NOMO-1 treated with dmso at 0.1 percent for 144 hours (cell line): Measurements from ENCODE around the gene KCNQ1.

Source experiments
- DNase-seq: peaks from one replicate; lab custom pipeline; 2025; ENCODE audit not compliant: unreplicated experiment; lab: John Stamatoyannopoulos, UW

KCNQ1 gene

DNA sequence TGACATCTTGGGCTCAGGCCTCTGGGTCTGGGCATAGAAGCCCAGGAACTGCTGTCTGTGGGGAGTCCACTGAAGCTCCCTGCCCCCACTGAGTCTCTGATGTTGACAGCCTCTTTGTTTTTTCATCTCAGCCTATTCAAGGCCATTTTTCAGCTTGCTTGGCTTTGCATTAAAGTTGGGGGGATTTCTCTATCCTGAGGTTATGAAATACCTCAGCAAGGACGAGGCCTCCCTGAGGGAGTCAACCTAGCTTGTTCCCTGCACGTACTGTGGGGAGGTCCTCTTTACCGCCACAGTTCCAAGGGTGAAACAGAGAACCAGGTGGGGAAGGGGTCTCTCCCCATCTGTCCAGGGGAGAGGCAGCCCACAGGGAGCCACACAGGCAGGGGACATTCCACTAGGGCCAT, 246.6 kb downstream of the KCNQ1 start:
- DNase-seq: no peak

DNA sequence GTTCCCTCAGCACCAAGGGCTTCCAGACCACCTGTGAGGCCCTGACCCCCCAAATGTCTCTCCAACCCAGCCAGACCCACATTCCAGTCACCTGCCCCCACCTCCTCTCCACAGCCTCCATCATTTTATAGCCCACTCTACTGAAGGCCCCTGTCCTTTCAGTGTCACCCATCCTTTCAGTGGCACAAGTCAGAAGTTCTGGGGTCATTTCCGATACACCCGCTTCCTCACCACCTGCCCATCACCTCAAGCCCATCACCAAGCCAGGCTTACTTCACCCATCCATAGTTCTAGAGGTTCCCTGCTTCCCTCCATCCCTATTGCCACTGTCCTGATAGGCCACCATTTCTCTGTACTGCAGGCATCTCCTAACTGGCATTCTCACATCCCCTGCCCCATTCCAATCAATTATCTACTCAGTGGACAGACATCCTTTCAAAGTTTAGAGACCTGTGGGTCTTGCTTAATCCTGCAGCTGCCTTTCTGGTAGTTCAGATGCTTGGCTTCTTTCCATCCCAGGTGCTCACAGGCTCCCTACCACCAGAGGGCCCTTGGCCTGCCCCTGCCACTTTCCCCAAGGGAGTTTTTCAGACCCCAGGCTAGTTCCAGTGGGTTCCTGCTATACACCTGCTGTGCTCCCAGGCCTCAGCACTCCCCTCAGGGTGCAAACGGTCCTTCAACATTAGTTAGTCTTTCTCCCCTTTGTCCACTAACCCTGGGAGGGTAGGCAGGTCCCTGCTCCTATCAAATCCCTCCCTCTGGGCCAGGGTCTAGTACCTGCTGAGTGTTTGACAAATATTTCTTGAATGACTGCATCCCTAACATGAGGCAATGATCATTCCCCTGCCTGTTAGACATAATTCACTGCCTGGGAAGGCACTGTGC, 247.4 kb downstream of the KCNQ1 start:
- no peak for DNase-seq

DNA sequence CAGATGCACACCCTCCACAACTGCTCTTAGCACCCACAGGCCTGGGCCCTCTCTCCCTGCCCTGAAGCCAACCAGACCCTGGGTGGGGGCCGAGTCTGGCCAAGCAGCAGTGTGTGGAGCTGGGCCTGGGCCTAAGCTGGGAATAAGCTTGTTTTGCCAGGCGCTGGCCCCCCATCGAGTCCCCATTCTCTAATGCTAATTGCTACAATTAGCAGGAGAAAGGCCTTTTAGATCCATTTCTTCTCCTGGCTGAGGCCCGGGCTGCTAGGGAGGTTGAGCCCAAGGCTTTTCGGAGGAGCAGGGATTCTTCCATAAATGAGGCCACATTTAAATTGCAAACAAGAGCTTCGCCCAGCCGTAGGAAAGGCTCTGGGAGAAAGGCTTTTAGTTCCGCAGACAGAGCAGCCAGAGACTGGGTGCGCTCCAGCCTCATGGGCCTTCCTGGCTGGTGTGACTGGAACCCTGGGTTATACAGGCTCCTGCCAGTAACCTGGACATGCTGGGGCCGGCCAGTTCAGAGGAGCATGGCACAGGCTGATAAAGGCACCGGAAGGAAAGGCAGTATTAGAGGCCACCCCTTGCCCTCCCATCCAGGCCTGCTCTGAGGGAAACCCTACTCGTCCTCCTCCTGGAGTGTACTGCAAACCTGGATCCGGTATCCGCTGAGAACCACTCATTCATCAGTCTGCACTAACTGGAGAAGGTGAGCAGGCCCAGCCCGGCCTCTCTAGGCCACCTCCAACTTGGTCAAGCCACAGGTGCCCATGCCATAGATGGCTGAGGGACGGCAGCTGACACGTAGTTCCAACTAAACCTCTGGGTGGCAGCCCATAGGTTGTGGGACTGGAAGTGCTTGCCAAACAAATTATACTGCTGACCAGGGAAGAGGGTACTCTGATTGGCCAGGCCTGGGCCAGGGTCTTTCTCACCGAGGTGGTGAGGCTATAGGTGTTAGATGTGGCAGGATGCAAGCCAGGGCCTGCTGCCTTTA, 248.8 kb downstream of the KCNQ1 start:
- no peak for DNase-seq

DNA sequence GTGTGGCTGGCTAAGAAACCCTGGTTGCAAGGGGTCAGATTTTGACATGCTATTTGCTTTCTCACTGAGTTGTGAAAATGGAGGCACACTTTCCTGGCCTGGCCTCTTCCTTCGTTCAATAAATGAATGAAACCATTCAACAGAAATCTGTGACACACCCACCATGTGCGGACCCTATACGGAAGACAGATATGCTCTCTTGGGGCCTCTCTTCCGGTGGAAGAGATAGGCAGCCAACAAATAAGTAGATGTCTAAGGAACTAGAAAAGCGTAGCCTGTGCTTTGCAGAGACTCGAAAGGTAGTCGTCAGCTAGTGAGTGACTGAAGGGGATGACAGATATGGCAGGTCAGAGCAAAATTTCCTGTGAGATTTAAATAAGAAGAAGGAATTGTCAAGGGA, 249.7 kb downstream of the KCNQ1 start:
- no peak for DNase-seq

DNA sequence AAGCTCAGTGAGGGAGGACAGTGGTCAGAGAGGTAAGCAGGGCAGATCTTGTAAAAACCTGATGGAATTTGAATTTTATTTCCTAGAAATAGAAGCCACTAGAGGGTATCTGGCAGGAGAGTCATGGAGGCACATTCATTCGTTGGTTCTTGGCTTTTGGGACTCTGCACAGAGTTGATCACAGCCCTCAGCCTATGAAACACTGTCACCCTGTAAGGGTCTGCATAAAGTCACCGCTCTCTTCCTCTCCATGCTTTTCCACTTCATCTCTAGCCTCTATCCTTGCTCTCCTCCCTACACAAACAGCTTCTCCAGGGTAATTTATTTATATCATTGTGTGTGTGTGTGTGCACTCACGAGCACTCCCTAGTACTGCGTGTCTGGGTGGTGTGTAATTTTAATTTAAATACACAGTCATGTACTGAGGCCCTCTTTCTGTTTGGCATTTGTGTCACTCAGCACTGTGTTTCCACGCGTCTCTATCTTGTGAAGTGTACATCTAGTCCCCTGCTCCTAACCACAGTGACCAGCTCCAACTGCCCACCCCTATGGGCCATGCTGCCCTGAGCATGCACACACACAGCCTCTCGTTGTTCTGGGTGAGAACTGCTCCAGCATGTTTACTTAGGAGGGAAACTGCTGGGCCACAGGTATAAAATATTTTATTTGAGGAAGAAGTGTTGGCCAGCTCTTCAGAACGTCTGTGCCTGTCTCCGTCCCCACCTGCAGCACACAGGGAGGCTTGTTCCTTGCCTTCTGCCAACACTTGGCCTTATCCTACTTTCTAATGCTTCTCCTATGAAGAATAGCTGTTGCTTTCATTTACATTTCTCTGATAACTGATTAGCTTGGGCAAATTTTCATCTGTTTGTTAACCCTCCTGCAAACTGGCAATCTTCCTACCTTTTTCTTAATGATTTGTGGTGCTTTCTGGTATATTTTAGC, 250.5 kb downstream of the KCNQ1 start:
- DNase-seq: no peak

DNA sequence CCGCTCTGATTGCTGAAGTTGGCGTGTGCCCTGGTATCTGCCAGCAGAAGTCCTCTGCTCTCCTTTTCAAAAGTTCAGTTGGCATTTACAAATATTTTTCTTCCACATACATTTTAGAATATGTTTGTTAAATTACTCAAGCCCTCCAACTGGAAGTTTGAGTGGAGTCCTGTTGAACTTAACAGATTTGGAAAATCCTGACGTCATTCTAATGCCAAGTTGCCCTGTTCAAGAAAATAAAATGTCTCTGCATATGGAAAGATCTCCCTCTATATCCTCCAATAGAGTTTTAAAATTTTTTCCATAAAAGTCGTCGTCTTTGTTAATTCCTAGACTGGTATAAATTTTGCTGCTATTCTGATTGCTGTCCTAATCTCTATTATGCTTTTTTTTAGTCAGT, 251.6 kb downstream of the KCNQ1 start:
- DNase-seq: no peak

DNA sequence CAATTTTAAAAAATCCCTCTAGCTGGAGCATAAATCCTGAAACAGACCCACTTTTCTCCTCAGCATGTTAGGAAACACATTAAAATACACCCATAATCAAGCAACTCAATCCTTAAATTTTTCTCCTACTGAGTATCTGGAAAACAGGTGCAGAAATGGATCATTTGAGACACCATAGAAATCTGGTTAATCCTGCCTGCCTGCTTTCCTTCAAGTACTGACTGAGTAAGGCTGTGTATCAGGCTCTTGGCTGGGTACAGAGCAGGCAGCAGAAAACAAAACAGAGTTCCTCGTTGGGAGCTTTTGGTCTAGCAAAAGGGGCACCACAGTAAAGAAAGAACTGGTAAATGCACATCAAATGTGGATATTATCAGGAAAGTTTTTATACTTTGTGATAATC, 253.1 kb downstream of the KCNQ1 start:
- no peak for DNase-seq

DNA sequence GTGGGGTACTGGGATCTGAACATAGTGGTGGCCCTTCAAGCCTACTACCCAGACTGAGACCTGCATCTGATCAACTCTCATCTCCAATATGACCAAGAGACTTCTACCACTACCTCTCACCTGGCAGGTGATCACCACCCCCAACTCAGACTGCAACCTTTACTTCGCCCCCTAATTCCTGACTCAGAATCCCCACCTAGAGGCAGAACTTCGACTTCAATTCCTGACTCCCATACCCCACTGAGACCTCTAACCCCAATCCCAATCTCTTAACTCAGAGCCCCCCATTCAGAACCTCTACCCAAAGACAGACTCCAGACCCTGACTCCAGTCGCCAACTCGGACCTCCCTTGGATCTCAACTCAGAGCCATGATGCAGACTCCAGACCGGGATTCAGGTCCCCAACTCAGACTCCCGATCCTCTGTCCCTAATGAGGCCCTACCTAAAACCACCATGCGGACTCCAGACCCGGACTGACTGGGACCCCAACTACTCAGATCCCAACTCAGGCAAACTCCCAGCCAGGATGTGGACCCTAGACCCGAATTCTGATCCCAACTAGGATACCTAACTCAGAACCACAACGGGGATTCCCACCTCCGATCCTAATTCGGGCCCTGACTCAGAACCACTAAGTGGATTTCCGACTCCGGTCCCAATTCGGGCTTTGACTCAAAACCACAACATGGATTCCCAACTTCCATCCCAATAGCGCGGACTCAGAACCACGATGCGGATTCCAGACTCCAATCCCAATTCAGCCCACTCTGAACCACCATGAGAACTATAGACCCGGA, 253.8 kb downstream of the KCNQ1 start:
- DNase-seq: no peak

DNA sequence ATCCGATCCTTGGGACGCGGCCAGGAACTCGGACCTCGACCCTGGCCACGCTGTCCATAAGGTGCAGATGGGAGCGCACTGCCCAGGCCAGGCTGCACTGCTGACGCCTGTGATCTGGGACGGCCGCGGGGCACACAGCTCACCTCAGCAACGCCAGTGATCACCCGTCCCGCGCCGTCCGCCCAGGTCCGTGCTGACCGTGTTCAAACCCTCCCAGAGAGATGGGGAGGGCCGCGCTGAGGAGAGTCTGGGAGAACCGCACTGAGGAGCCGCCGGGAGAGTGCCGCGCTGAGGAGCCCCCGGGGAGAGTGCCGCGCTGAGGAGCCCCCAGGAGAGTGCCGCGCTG, 254.3 kb downstream of the KCNQ1 start:
- DNase-seq: no peak

DNA sequence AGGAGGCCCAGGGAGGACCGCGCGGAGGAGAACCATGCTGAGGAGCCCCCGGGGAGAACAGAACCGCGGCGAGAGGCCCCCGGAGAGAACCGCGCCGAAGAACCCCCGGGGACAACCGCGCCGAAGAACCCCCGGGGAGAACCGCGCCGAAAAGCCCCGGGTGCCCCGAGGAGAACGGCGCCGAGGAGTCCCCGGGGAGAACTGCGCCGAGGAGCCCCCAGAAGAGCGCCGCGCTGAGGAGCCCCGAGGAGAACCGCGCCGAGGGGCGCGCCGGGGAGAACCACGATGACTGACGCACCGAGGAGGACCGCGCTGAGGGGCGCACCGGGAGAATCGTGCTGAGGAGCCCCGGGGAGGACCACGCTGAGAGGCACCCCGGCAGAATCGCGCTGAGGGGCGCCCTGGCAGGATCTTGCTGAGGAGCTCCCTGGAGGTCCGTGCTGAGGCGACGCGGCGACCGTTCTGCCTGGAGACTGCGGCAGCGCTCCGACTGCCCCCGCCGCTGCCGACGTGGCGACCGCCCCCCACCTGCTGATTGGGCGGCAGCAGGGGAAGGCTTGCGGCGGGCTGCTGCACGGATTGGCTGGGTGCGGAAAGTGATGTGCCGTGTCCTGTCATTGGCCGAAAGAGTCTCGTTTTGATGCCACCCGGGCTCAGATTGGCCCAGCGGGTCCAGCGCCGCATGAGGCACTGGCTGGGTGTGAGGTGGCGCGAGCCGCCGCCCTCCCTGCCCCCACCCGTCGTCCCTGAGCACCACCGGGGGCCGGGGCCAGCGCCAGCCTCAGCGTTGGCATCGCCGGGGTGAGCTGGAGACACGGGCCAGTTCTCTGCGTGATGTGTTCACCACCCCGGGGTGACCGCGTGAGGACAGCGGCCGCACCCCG, 255.0 kb downstream of the KCNQ1 start, which contains the start of gene KCNQ1OT1:
Gene KCNQ1OT1, minus strand, starts transcription at position 464 of the 884 bp plus-strand sequence.
- DNase-seq: peak; percentile 80

DNA sequence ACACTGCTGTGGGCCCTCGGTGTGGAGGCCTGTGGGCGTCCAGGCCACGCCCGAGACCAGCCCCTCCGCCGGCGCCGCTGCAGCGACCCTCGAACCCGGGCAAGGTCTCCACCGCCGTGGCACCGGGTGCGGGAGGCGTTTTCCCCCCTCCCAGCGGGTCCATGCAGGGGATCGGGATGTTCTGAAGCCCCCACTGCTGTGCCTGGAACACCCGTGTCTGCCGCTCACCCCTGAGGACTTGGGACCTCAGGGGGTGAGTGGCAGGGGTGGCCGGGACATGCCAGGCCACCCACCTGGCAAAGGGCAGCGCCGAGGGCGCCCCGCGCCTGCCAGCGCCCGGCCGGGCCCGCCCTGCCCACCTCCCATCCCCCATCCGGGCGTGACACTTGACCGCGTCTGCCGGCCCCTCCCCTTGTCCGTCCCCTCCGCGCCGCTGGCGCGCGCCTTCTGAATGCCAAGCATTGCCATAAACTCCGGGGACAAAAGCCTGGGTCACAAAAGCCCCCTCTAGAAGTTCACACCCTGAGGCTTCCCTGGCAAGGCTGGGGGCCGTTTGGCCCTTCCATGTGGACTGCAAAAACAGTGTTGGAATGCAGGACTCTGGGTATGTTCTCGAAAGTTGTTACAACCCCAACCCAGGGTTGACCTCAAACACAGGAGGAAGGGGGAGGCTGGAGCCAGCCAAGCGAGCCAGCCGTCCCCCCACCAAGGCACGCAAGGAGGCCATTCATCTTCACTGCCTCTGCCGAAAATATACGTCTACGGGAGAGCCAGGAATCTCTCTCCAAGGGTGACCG, 255.8 kb downstream of the KCNQ1 start:
- DNase-seq: peak; percentile 15

DNA sequence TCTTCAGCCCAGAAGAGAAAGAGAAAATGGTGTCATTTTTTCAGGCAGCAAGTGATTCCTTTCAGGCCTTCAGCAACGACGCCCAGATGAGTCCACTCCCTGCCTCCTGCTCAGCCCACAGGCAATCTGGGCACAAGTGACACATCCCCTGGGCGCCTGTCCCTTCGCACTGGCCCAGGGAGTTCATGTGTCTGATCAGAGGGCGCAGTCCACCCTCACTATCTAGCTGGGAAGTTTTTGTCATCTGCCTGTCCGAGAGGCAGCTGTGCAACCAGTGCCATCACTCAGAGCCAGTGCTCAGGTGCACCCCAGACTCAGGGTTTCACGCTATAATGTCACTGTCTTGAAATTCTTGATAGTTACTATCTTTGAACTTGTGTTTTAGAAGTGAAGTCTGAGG, 256.4 kb downstream of the KCNQ1 start:
- no peak for DNase-seq

DNA sequence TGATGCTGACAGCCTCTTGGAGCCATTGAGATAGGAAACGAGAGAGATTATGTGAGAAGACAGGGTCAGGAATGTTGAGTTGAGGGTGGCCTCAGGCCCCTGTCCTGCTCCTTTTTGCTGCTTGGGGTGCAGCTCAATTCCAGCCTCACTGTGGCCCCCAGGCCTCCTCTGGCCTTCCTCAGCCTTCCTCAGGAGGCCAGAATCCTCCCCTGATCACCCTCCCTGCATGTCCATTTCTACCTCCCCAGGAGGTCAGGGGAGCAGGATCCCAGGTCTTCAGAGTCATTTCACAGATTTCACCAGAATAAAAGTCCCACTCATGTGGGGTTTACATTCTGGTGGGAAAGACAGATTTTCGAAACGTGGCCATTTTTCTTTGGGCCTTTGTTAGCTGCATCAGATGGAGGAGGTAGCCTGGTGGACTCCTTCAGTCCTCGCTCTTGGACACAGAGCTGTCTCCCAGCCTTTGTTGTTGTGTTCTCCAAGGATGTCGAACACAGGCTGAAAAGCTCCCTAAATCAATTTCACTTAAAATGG, 257.2 kb downstream of the KCNQ1 start:
- DNase-seq: no peak

DNA sequence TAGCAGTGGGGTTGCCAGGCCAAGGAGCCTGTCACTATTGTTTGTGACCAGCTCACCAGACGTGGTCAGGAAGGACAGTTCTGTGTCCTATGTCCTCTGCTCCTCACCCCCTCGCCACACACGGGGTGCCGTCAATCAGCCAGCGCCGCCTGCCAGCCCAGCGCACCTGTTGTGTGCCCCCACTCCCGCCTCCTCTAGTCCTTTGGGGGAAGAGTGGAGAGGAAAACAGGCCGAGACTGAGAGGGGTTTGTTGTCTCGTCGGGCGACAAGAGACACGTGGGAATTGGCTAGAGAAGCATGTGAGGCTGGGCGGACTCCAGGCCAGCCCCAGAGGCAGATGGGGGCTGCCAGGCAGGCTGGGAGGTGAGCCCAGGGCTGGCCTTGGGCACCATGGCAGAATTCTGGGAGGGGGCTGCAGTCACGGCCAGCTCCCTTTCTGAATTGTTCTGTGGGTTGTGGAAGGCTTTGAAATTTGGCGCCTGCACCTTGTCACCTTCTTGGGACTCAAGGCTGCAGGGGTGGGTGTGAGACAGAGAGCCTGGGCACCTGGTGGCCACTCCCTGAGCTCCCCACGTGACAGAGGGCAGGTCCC, 258.1 kb downstream of the KCNQ1 start:
- DNase-seq: no peak

DNA sequence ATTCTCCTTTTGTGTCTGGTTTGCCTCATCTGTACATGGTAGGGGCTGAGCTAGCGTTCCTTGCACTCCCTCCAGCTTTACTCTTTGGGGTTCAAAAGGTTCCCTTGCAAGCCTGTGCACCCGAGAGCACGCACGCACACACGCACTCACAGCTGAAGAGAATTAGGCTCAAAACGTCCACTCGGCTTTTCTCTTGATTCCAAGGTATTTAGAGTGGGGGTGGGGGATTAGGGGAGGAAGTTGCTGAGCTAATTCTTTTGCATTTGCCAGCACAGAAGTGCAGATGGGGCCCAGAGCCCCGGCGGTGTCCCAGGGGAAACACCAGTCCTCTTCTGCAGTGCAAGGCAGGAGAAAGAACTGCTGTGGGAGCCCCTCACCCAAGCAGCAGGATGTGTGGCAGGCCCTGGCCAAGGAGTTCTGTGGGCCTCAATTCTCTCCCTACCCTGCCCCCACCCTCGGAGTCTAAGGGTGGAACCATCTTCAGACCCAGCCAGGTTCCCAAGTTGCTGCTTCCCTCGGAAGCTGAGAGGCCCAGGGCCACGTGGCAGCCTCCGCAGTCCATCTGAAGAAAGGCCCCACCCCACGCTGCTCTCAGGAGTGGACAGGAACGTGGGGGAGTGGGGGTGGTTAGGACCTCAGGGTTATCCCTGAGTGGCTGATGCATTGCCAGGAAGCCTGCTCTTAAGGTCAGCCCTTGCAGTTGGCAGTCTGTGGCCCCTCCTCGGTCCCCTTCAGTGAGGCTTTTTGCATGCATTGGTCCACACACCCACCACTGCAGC, 258.7 kb downstream of the KCNQ1 start:
- DNase-seq: no peak

DNA sequence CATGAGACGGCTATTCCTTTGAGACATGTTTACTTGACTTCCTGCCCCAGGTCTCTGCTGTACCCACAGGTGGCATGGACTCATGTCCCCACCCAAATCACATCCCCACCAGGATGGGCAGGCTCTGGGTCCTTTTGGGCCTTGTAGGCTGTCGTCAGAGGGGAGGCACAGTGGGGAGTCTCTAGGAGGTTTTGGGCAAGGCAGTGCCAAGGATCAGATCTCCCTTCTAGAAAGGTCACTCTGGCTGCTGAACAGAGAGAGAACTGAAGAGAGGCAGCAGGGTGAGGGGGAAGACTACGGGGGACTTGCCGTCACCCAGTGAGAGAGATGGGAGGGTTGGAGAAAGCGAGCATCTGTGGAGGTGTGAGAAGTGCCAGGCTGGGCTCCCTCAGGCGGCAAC, 259.5 kb downstream of the KCNQ1 start:
- no peak for DNase-seq
